ENCODE measurements around the gene CCAR1. TPM values are rescaled to one million over a fixed set of nuclear protein-coding genes. Genes with fewer than 3 reads are reported as not detected.

Gene CCAR1
- total RNA-seq, 1 donor from 2014 or later = 45.5 TPM

DNA sequence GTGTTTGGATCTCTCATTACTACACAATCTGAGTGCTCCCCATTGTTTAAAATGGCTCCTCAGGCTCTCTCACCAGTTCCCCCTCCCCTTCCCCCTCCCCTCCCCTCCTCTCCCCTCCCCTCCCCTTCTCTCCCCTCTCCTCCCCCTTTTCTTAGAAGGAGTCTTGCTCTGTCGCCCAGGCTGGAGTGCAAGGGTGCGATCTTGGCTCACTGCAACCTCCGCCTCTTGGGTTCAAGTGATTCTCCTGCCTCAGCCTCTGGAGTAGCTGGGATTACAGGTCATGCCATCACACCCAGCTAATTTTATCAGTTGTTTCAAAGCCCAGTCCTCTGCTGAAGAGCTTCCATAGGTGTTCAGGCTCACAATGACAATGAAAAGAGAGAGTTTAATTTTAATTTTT lies 3.6 kb upstream of the CCAR1 start:
- DNase-seq (ENCODE audit: low read depth) = no peak

DNA sequence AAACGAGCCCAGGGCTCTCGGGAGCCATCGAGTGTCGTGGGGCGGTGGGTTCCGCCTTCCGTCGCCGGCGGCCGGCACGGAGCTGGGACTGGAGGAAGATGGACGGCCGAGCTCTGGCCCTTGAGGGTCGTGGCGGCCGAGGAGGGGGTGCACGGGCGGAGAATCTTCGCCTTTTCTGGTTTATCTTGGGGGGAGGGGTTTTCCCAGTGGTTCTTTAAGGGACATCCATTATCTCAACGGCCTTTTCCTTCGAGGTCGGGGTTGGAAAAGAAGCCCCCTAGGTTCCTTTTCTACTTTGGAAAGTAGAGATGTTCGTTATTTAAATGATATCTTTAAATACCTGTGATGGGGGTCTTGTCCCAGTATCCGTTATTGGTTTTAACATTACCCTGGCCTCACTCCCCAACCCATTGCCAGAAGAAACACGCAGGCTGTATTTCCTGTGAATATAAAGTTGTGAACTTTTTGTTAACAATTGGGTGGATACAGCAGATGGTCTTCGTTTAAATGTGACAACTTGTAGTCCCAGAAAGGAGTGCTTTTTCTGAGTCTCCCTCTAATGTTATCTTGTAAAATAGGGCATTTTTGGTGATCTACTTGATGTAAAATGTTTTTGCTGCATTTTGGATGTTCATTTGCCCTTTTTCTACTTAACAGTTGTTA lies 765 bp downstream of the CCAR1 start:
- peaks cover 2% of the 10 kb centered on the region for H3K36me3 ChIP-seq (ENCODE audit: control insufficient read depth, insufficient read depth, low read length)
- no peak for DNase-seq (ENCODE audit: low read depth)
- H3K4me3 ChIP-seq (ENCODE audit: low read depth, low read length) = peak overlapping the region; percentile 92
- TF ChIP-seq, protein P1, sequence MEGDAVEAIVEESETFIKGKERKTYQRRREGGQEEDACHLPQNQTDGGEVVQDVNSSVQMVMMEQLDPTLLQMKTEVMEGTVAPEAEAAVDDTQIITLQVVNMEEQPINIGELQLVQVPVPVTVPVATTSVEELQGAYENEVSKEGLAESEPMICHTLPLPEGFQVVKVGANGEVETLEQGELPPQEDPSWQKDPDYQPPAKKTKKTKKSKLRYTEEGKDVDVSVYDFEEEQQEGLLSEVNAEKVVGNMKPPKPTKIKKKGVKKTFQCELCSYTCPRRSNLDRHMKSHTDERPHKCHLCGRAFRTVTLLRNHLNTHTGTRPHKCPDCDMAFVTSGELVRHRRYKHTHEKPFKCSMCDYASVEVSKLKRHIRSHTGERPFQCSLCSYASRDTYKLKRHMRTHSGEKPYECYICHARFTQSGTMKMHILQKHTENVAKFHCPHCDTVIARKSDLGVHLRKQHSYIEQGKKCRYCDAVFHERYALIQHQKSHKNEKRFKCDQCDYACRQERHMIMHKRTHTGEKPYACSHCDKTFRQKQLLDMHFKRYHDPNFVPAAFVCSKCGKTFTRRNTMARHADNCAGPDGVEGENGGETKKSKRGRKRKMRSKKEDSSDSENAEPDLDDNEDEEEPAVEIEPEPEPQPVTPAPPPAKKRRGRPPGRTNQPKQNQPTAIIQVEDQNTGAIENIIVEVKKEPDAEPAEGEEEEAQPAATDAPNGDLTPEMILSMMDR (IDR thresholded peaks at IDR 0.05; ENCODE audit: insufficient read depth, low read length, poor library complexity, severe bottlenecking) = no peak
- H3K27me3 ChIP-seq (ENCODE audit: control insufficient read depth, insufficient read depth, low read length) = no peaks in the 10 kb centered on the region

More for the DNA sequence above, 3.6 kb upstream of the CCAR1 start:
- TF ChIP-seq, protein P1 (IDR thresholded peaks at IDR 0.05; ENCODE audit: insufficient read depth, low read length, poor library complexity, severe bottlenecking) = no peak
- H3K36me3 ChIP-seq (ENCODE audit: control insufficient read depth, insufficient read depth, low read length) = no peaks in the 10 kb centered on the region
- H3K4me3 ChIP-seq (ENCODE audit: low read depth, low read length) = no peak overlapping the region
- H3K27me3 ChIP-seq (ENCODE audit: control insufficient read depth, insufficient read depth, low read length) = no peaks in the 10 kb centered on the region

DNA sequence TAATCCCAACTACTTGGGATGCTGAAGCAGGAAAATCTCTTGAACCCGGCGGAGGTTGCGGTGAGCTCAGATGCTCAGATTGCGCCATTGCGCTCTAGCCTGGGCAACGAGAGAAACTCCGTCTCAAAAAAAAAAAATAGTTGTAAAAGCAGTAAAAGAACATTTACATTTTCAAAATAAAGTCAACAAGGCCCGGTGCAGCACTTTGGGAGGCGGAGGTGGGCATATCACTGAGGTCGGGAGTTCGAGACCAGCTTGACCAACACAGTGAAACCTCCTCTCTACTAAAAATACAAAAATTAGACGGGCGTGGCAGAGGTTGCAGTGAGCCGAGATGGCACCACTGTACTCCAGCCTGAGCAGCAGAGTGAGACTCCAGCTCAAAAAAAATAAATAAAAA lies 4.0 kb downstream of the CCAR1 start:
- Histone ChIP-seq H3K4me3 (ENCODE audit: low read depth, low read length) (no peak overlapping the region), H3K27me3 (ENCODE audit: control insufficient read depth, insufficient read depth, low read length) (no peaks in the 10 kb centered on the region), H3K36me3 (ENCODE audit: control insufficient read depth, insufficient read depth, low read length) (peaks cover 2% of the 10 kb centered on the region)
- TF ChIP-seq, protein P1 (IDR thresholded peaks at IDR 0.05; ENCODE audit: insufficient read depth, low read length, poor library complexity, severe bottlenecking) = no peak
- no peak for DNase-seq (ENCODE audit: low read depth)

DNA sequence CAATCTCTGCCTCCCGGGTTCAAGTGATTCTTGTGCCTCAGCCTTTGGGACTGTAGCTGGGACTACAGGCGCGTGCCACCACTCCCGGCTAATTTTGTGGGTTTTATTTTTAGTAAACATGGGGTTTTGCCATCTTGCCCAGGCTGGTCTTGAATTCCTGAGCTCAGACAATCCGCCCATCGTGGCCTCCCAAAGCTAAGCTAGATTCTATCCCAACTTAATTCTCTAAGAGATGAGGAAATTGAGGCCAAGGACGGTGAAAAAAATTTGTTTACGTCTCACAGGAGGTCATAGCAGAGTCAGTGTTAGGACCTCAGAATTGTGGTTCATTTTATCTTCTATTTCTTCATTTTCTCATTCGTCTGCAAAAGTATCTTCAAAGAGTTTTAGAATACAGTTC lies 6.1 kb downstream of the CCAR1 start:
- H3K27me3 ChIP-seq (ENCODE audit: control insufficient read depth, insufficient read depth, low read length) = no peaks in the 10 kb centered on the region
- H3K4me3 ChIP-seq (ENCODE audit: low read depth, low read length) = no peak overlapping the region
- H3K36me3 ChIP-seq (ENCODE audit: control insufficient read depth, insufficient read depth, low read length) = peaks cover 2% of the 10 kb centered on the region
- TF ChIP-seq, protein P1 (IDR thresholded peaks at IDR 0.05; ENCODE audit: insufficient read depth, low read length, poor library complexity, severe bottlenecking) = no peak
- DNase-seq (ENCODE audit: low read depth) = no peak

DNA sequence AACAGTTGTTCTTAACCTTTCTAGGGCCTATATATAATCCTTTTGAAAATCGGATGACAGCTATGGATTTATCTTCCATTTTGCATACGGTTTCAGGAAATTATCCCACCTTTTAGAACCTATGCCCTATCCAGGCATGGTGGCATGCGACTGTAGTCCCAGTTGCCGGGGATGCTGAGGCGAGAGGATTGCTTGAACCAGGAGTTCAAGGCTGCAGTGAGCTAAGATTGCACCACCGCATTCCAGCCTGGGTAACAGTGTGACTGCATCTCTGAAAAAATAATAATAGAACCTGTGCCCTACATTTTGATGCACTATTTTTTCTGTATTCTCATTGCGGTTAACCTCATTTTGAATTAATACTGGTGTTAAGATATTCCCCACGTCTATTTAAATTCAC lies 11.6 kb downstream of the CCAR1 start:
- peaks cover 2% of the 10 kb centered on the region for H3K36me3 ChIP-seq (ENCODE audit: control insufficient read depth, insufficient read depth, low read length)
- no peak for DNase-seq (ENCODE audit: low read depth)
- H3K27me3 ChIP-seq (ENCODE audit: control insufficient read depth, insufficient read depth, low read length) = no peaks in the 10 kb centered on the region
- TF ChIP-seq, protein P1 (IDR thresholded peaks at IDR 0.05; ENCODE audit: insufficient read depth, low read length, poor library complexity, severe bottlenecking) = no peak
- no peak overlapping the region for H3K4me3 ChIP-seq (ENCODE audit: low read depth, low read length)

DNA sequence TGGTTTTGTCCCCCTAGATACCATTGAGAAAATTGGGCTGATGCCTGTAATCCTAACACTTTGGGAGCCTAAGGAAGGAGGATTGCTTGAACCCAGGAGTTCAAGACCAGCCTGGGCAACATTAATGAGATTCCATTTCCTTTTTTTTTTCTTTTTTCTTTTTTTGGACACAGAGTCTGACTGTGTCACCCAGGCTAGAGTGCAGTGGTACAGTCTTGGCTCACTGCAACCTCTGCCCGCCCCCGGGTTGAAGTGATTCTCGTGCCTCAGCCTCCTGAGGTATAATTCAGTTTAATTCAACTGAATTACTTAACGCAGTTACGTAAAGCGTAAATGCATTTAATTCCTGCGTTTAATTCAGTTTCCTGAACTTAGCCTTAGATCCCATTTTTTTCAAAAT lies 13.3 kb downstream of the CCAR1 start:
- no peaks in the 10 kb centered on the region for H3K27me3 ChIP-seq (ENCODE audit: control insufficient read depth, insufficient read depth, low read length)
- DNase-seq (ENCODE audit: low read depth) = no peak
- H3K36me3 ChIP-seq (ENCODE audit: control insufficient read depth, insufficient read depth, low read length) = peaks cover 2% of the 10 kb centered on the region
- H3K4me3 ChIP-seq (ENCODE audit: low read depth, low read length) = no peak overlapping the region
- TF ChIP-seq, protein P1 (IDR thresholded peaks at IDR 0.05; ENCODE audit: insufficient read depth, low read length, poor library complexity, severe bottlenecking) = no peak

Measured in kidney epithelial cell (primary cell).